ENCODE results near the gene LRRC49.
"Not testable (repeated sequence)": the region's sequence is repeated elsewhere in the genome, so short reads cannot be mapped to it uniquely, and the experiment has no call there.

LRRC49 gene
- total RNA-seq, result 0.46 to 0.77 (median 0.54) reads per million in 3 experiments

- DNase-seq, result peak; percentile 19
These were observed at the start of gene LRRC49, which contains the start of gene THAP10 for GRCh38 chr15:70892002-70892911. Gene LRRC49 (plus strand): TSS chr15:70892826. CDS start chr15:70892895, 69 bp downstream. Gene THAP10 (minus strand): TSS chr15:70892433. CDS start chr15:70892272, 161 bp downstream.

GRCh38 chr15:70845602-70846360, 46.8 kb upstream of the LRRC49 start:
- DNase-seq, result no peak

- no peak for DNase-seq
These were observed 40.7 kb upstream of the LRRC49 start for GRCh38 chr15:70851889-70852288.

- DNase-seq, result no peak
These were observed 39.9 kb upstream of the LRRC49 start for GRCh38 chr15:70852501-70853317.

GRCh38 chr15:70853318-70853972, 39.2 kb upstream of the LRRC49 start:
- DNase-seq, result no peak

GRCh38 chr15:70853973-70854665, 38.5 kb upstream of the LRRC49 start, which contains the start of gene LARP6:
Gene LARP6 (minus strand): TSS chr15:70854157. CDS start chr15:70854088, 69 bp downstream.
- no peak for DNase-seq

GRCh38 chr15:70854666-70854976, 38.0 kb upstream of the LRRC49 start:
- DNase-seq, result no peak

GRCh38 chr15:70855764-70856163, 36.9 kb upstream of the LRRC49 start:
- no peak for DNase-seq

GRCh38 chr15:70856177-70856883, 36.3 kb upstream of the LRRC49 start:
- no peak for DNase-seq

GRCh38 chr15:70856884-70857561, 35.6 kb upstream of the LRRC49 start:
- no peak for DNase-seq

- no peak for DNase-seq
These were observed 34.9 kb upstream of the LRRC49 start for GRCh38 chr15:70857562-70858285.

GRCh38 chr15:70858614-70859321, 33.9 kb upstream of the LRRC49 start:
- DNase-seq, result not testable (repeated sequence)

GRCh38 chr15:70859322-70859908, 33.2 kb upstream of the LRRC49 start:
- no peak for DNase-seq

- no peak for DNase-seq
These were observed 32.6 kb upstream of the LRRC49 start for GRCh38 chr15:70859998-70860397.

- DNase-seq, result no peak
These were observed 29.0 kb upstream of the LRRC49 start for GRCh38 chr15:70863450-70864218.

- no peak for DNase-seq
These were observed 25.5 kb upstream of the LRRC49 start for GRCh38 chr15:70866982-70867641.

GRCh38 chr15:70867911-70868467, 24.6 kb upstream of the LRRC49 start:
- no peak for DNase-seq
